ENCODE results near the gene CCDC34.
"Not testable (repeated sequence)": the region's sequence is repeated elsewhere in the genome, so short reads cannot be mapped to it uniquely, and the experiment has no call there.

CCDC34 gene

GRCh38 chr11:27357250-27357649 is 5.8 kb downstream of the CCDC34 start:
- DNase-seq, result peak; percentile 73 to 87

DNA sequence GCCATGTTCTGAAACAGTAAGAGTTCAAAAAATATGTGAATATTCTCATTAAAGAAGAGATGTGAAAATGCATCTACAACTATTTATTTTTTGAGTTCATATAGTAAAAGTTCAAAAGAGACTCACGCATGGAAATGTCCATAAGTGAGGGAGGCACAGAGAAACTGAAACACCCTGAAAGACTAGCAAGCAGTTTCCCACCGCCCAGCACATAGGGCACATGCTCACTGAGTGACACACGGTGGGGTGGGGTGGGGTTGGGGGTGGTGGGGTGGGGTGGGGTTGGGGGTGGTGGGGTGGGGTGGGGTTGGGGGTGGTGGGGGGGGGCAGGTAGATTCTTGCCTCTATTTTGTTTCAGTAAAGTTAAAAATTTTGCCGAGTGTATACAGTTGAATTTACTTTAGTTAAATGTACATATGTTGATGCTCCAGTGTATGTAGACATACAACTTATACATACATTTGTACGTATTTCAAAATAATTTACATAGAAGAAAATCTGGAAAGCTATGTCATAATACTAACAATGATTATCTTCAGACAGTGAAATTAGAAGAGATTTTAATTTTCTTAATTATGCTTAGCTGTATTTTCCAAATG is 6.3 kb downstream of the CCDC34 start:
- no peak for DNase-seq

GRCh38 chr11:27355575-27356104 is 7.4 kb downstream of the CCDC34 start:
- DNase-seq, result no peak

GRCh38 chr11:27354359-27354965 is 8.6 kb downstream of the CCDC34 start:
- no peak for DNase-seq

- no peak for DNase-seq
Observed at GRCh38 chr11:27353593-27354358, 9.2 kb downstream of the CCDC34 start.

- no peak for DNase-seq
Observed at GRCh38 chr11:27352781-27353180, 10.2 kb downstream of the CCDC34 start.

GRCh38 chr11:27350511-27350910 is 12.5 kb downstream of the CCDC34 start:
- no peak for DNase-seq

DNA sequence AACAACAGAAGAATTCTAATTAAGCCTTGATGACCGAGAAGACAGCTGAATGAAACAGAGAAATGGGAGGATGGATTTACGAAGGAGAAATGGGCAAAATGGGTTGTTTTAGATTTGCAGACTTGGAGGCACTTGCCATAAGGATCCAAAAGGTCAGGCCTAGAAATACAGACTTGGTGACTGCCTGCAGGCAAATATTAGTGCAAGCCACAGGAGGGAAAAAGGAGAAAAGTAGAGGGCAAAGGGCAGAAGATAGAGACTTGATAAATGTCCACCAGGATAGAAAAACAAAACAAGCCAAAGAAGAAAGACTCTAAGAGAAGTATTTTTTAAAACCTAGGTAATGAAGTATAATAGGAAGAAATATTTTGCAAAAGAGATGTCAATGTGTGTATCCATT is 13.1 kb downstream of the CCDC34 start:
- DNase-seq, result no peak

GRCh38 chr11:27348340-27348873 is 14.6 kb downstream of the CCDC34 start:
- peak; percentile 19 to 79 for DNase-seq

GRCh38 chr11:27347359-27348339 is 15.4 kb downstream of the CCDC34 start:
- DNase-seq, result peak; percentile 60 to 92

DNA sequence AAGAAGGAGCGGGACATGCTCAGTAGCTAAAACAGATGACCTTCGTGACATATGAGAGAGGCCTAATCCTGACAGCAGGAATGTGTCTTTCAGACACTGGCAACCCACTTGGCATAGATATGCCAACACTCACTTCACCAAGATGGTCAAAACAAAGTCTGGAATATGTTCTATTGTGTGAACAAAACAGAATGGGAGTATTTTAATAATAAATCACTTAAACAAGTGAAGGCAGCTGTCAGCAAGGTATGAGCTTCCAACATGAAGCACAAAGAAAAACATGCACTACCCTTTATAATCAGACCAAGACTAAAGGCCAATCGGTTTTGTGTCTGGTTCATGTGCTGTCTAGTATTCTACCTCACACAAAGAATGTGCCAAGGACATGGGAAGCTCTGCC is 23.1 kb downstream of the CCDC34 start:
- DNase-seq, result no peak

DNA sequence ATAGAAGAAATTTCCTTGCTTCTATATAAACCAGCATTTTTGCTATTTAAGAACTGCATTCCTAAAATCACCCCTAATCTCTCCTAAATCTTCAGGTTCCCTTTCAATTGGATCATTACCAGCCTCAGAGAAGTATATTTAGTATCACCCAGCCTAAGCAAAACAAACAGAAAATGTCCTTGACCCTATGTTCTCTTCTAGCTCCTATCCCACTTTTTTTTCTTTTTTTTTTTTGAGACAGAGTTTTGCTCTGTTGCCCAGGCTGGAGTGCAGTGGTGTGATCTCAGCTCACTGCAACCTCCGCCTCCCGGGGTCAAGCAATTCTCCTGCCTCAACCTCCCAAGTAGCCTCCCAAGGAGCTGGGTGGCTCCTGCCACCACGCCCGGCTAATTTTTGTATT is 28.3 kb downstream of the CCDC34 start:
- DNase-seq, result not testable (repeated sequence)

DNA sequence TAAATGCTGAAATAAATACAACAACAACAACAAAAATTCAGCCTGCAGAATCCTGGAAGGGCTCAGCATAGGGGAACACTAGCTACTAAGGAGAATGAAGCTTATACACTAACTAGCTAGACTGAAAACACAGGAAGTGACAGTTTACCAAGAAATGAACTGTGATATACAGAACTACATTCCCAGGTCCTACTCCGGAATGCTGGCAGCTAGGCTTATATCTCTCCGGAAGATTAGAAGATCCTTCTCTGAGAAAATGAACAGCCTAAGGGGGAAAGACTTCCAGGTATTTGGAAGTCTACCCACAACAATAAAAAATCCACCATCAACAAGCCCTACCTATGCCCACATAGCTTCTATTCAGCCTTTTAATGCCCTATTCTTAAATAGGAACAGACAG is 31.0 kb downstream of the CCDC34 start:
- DNase-seq, result no peak

- no peak for DNase-seq
Observed at GRCh38 chr11:27330633-27331270, 32.3 kb downstream of the CCDC34 start.

- DNase-seq, result no peak
Observed at GRCh38 chr11:27329867-27330632, 33.0 kb downstream of the CCDC34 start.

GRCh38 chr11:27328614-27329013 is 34.4 kb downstream of the CCDC34 start:
- DNase-seq, result no peak

GRCh38 chr11:27327064-27327463 is 36.0 kb downstream of the CCDC34 start:
- DNase-seq, result not testable (repeated sequence)

DNA sequence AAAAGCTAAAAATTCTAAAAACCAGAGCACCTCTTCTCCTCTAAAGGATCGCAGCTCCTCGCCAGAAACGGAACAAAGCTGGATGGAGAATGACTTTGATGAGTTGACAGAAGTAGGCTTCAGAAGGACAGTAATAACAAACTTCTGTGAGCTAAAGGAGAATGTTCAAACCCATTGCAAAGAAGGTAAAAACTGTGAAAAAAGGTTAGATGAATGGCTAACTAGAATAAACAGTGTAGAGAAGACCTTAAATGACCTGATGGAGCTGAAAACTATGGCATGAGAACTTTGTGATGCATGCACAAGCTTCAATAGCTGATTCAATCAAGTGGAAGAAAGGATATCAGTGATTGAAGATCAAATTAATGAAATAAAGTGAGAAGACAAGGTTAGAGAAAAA is 40.8 kb downstream of the CCDC34 start:
- DNase-seq, result not testable (repeated sequence)

GRCh38 chr11:27321340-27321739 is 41.7 kb downstream of the CCDC34 start:
- DNase-seq, result not testable (repeated sequence)

GRCh38 chr11:27319072-27319471 is 43.9 kb downstream of the CCDC34 start:
- DNase-seq, result no peak

GRCh38 chr11:27317751-27318150 is 45.3 kb downstream of the CCDC34 start:
- no peak for DNase-seq

All from NCI-H2081 (cell line).